ENCODE measurements around the gene BOD1L2.

The BOD1L2 gene

GRCh38 chr18:57149531-57149930, 2.6 kb downstream of the BOD1L2 start:
- Histone ChIP-seq H3K36me3 (ENCODE audit: control insufficient read depth in 1 of 2, insufficient read depth in 2 of 2, low read length in 2 of 2) (no peaks in the 10 kb centered on the region), H3K27me3 (ENCODE audit: control insufficient read depth in 1 of 2, insufficient read depth in 2 of 2, low read length in 2 of 2) (no peaks in the 10 kb centered on the region), H3K4me1 (ENCODE audit: control insufficient read depth in 1 of 2, insufficient read depth in 2 of 2, low read length in 2 of 2) (peaks cover 0 to 7% of the 10 kb centered on the region in 2 donors), H3K4me3 (ENCODE audit: low read depth in 1 of 2, low read length in 2 of 2) (no peak overlapping the region), H3K27ac (ENCODE audit: low read depth, low read length) (no peak overlapping the region), H3K9ac (ENCODE audit: low read depth in 1 of 2, low read length in 2 of 2) (no peak overlapping the region), H3K9me3 (ENCODE audit: control insufficient read depth in 1 of 2, low read length in 2 of 2) (no peaks in the 10 kb centered on the region)

GRCh38 chr18:57150081-57150480, 3.2 kb downstream of the BOD1L2 start:
- H3K4me1 ChIP-seq (ENCODE audit: control insufficient read depth in 1 of 2, insufficient read depth in 2 of 2, low read length in 2 of 2) = peaks cover 0 to 7% of the 10 kb centered on the region in 2 donors
- no peak overlapping the region for H3K4me3 ChIP-seq (ENCODE audit: low read depth in 1 of 2, low read length in 2 of 2)
- no peaks in the 10 kb centered on the region for H3K9me3 ChIP-seq (ENCODE audit: control insufficient read depth in 1 of 2, low read length in 2 of 2)
- no peaks in the 10 kb centered on the region for H3K36me3 ChIP-seq (ENCODE audit: control insufficient read depth in 1 of 2, insufficient read depth in 2 of 2, low read length in 2 of 2)
- H3K27ac ChIP-seq (ENCODE audit: low read depth, low read length) = no peak overlapping the region
- H3K27me3 ChIP-seq (ENCODE audit: control insufficient read depth in 1 of 2, insufficient read depth in 2 of 2, low read length in 2 of 2) = no peaks in the 10 kb centered on the region
- H3K9ac ChIP-seq (ENCODE audit: low read depth in 1 of 2, low read length in 2 of 2) = no peak overlapping the region

- no peaks in the 10 kb centered on the region for H3K36me3 ChIP-seq (ENCODE audit: control insufficient read depth in 1 of 2, insufficient read depth in 2 of 2, low read length in 2 of 2)
Observed at GRCh38 chr18:57150828-57151227, 3.9 kb downstream of the BOD1L2 start.

GRCh38 chr18:57154191-57154830, 7.4 kb downstream of the BOD1L2 start:
- no peaks in the 10 kb centered on the region for H3K36me3 ChIP-seq (ENCODE audit: control insufficient read depth in 1 of 2, insufficient read depth in 2 of 2, low read length in 2 of 2)
- no peaks in the 10 kb centered on the region for H3K9me3 ChIP-seq (ENCODE audit: control insufficient read depth in 1 of 2, low read length in 2 of 2)
- H3K9ac ChIP-seq (ENCODE audit: low read depth in 1 of 2, low read length in 2 of 2) = no peak overlapping the region
- H3K27ac ChIP-seq (ENCODE audit: low read depth, low read length) = no peak overlapping the region
- peaks cover 0 to 7% of the 10 kb centered on the region in 2 donors for H3K4me1 ChIP-seq (ENCODE audit: control insufficient read depth in 1 of 2, insufficient read depth in 2 of 2, low read length in 2 of 2)
- H3K27me3 ChIP-seq (ENCODE audit: control insufficient read depth in 1 of 2, insufficient read depth in 2 of 2, low read length in 2 of 2) = no peaks in the 10 kb centered on the region
- H3K4me3 ChIP-seq (ENCODE audit: low read depth in 1 of 2, low read length in 2 of 2) = no peak overlapping the region

More at GRCh38 chr18:57150828-57151227, 3.9 kb downstream of the BOD1L2 start:
- H3K9me3 ChIP-seq (ENCODE audit: control insufficient read depth in 1 of 2, low read length in 2 of 2) = no peaks in the 10 kb centered on the region
- no peak overlapping the region for H3K4me3 ChIP-seq (ENCODE audit: low read depth in 1 of 2, low read length in 2 of 2)
- no peaks in the 10 kb centered on the region for H3K27me3 ChIP-seq (ENCODE audit: control insufficient read depth in 1 of 2, insufficient read depth in 2 of 2, low read length in 2 of 2)
- H3K9ac ChIP-seq (ENCODE audit: low read depth in 1 of 2, low read length in 2 of 2) = no peak overlapping the region
- peaks cover 0 to 7% of the 10 kb centered on the region in 2 donors for H3K4me1 ChIP-seq (ENCODE audit: control insufficient read depth in 1 of 2, insufficient read depth in 2 of 2, low read length in 2 of 2)
- no peak overlapping the region for H3K27ac ChIP-seq (ENCODE audit: low read depth, low read length)

GRCh38 chr18:57164401-57164800, 17.5 kb downstream of the BOD1L2 start:
- no peaks in the 10 kb centered on the region for H3K27me3 ChIP-seq (ENCODE audit: control insufficient read depth in 1 of 2, insufficient read depth in 2 of 2, low read length in 2 of 2)
- no peaks in the 10 kb centered on the region for H3K4me1 ChIP-seq (ENCODE audit: control insufficient read depth in 1 of 2, insufficient read depth in 2 of 2, low read length in 2 of 2)
- no peak overlapping the region for H3K9ac ChIP-seq (ENCODE audit: low read depth in 1 of 2, low read length in 2 of 2)
- no peaks in the 10 kb centered on the region for H3K36me3 ChIP-seq (ENCODE audit: control insufficient read depth in 1 of 2, insufficient read depth in 2 of 2, low read length in 2 of 2)
- no peaks in the 10 kb centered on the region for H3K9me3 ChIP-seq (ENCODE audit: control insufficient read depth in 1 of 2, low read length in 2 of 2)
- H3K27ac ChIP-seq (ENCODE audit: low read depth, low read length) = no peak overlapping the region
- no peak overlapping the region for H3K4me3 ChIP-seq (ENCODE audit: low read depth in 1 of 2, low read length in 2 of 2)

GRCh38 chr18:57167617-57168308, 20.9 kb downstream of the BOD1L2 start:
- Histone ChIP-seq H3K9me3 (ENCODE audit: control insufficient read depth in 1 of 2, low read length in 2 of 2) (no peaks in the 10 kb centered on the region), H3K4me1 (ENCODE audit: control insufficient read depth in 1 of 2, insufficient read depth in 2 of 2, low read length in 2 of 2) (no peaks in the 10 kb centered on the region), H3K27ac (ENCODE audit: low read depth, low read length) (no peak overlapping the region), H3K9ac (ENCODE audit: low read depth in 1 of 2, low read length in 2 of 2) (no peak overlapping the region), H3K4me3 (ENCODE audit: low read depth in 1 of 2, low read length in 2 of 2) (no peak overlapping the region), H3K36me3 (ENCODE audit: control insufficient read depth in 1 of 2, insufficient read depth in 2 of 2, low read length in 2 of 2) (no peaks in the 10 kb centered on the region), H3K27me3 (ENCODE audit: control insufficient read depth in 1 of 2, insufficient read depth in 2 of 2, low read length in 2 of 2) (no peaks in the 10 kb centered on the region)

- no peaks in the 10 kb centered on the region for H3K36me3 ChIP-seq (ENCODE audit: control insufficient read depth in 1 of 2, insufficient read depth in 2 of 2, low read length in 2 of 2)
- no peak overlapping the region for H3K4me3 ChIP-seq (ENCODE audit: low read depth in 1 of 2, low read length in 2 of 2)
- no peaks in the 10 kb centered on the region for H3K4me1 ChIP-seq (ENCODE audit: control insufficient read depth in 1 of 2, insufficient read depth in 2 of 2, low read length in 2 of 2)
- no peaks in the 10 kb centered on the region for H3K27me3 ChIP-seq (ENCODE audit: control insufficient read depth in 1 of 2, insufficient read depth in 2 of 2, low read length in 2 of 2)
- H3K27ac ChIP-seq (ENCODE audit: low read depth, low read length) = no peak overlapping the region
- H3K9me3 ChIP-seq (ENCODE audit: control insufficient read depth in 1 of 2, low read length in 2 of 2) = peaks cover 0 to 3% of the 10 kb centered on the region in 2 donors
- H3K9ac ChIP-seq (ENCODE audit: low read depth in 1 of 2, low read length in 2 of 2) = no peak overlapping the region
Observed at GRCh38 chr18:57171026-57171425, 24.1 kb downstream of the BOD1L2 start.

- Histone ChIP-seq H3K27ac (ENCODE audit: low read depth, low read length) (no peak overlapping the region), H3K4me1 (ENCODE audit: control insufficient read depth in 1 of 2, insufficient read depth in 2 of 2, low read length in 2 of 2) (no peaks in the 10 kb centered on the region), H3K9me3 (ENCODE audit: control insufficient read depth in 1 of 2, low read length in 2 of 2) (peaks cover 0 to 3% of the 10 kb centered on the region in 2 donors), H3K36me3 (ENCODE audit: control insufficient read depth in 1 of 2, insufficient read depth in 2 of 2, low read length in 2 of 2) (no peaks in the 10 kb centered on the region), H3K27me3 (ENCODE audit: control insufficient read depth in 1 of 2, insufficient read depth in 2 of 2, low read length in 2 of 2) (no peaks in the 10 kb centered on the region), H3K4me3 (ENCODE audit: low read depth in 1 of 2, low read length in 2 of 2) (no peak overlapping the region), H3K9ac (ENCODE audit: low read depth in 1 of 2, low read length in 2 of 2) (no peak overlapping the region)
Observed at GRCh38 chr18:57175532-57175931, 28.6 kb downstream of the BOD1L2 start.

- Histone ChIP-seq H3K9ac (ENCODE audit: low read depth in 1 of 2, low read length in 2 of 2) (no peak overlapping the region), H3K4me3 (ENCODE audit: low read depth in 1 of 2, low read length in 2 of 2) (no peak overlapping the region), H3K4me1 (ENCODE audit: control insufficient read depth in 1 of 2, insufficient read depth in 2 of 2, low read length in 2 of 2) (no peaks in the 10 kb centered on the region), H3K9me3 (ENCODE audit: control insufficient read depth in 1 of 2, low read length in 2 of 2) (peaks cover 24 to 29% of the 10 kb centered on the region in 2 donors), H3K27me3 (ENCODE audit: control insufficient read depth in 1 of 2, insufficient read depth in 2 of 2, low read length in 2 of 2) (no peaks in the 10 kb centered on the region), H3K27ac (ENCODE audit: low read depth, low read length) (no peak overlapping the region), H3K36me3 (ENCODE audit: control insufficient read depth in 1 of 2, insufficient read depth in 2 of 2, low read length in 2 of 2) (no peaks in the 10 kb centered on the region)
Observed at GRCh38 chr18:57185434-57185833, 38.5 kb downstream of the BOD1L2 start.

GRCh38 chr18:57188851-57189557, 42.1 kb downstream of the BOD1L2 start:
- Histone ChIP-seq H3K4me3 (ENCODE audit: low read depth in 1 of 2, low read length in 2 of 2) (no peak overlapping the region), H3K27ac (ENCODE audit: low read depth, low read length) (no peak overlapping the region), H3K9ac (ENCODE audit: low read depth in 1 of 2, low read length in 2 of 2) (no peak overlapping the region), H3K9me3 (ENCODE audit: control insufficient read depth in 1 of 2, low read length in 2 of 2) (peaks cover 23 to 24% of the 10 kb centered on the region in 2 donors), H3K27me3 (ENCODE audit: control insufficient read depth in 1 of 2, insufficient read depth in 2 of 2, low read length in 2 of 2) (no peaks in the 10 kb centered on the region), H3K4me1 (ENCODE audit: control insufficient read depth in 1 of 2, insufficient read depth in 2 of 2, low read length in 2 of 2) (no peaks in the 10 kb centered on the region), H3K36me3 (ENCODE audit: control insufficient read depth in 1 of 2, insufficient read depth in 2 of 2, low read length in 2 of 2) (no peaks in the 10 kb centered on the region)
